GM20431 (cell line): ENCODE results near the gene PAK1.

Experiments
- in situ Hi-C: fragments of 300-500 bp; cut with MseI, MboI; formaldehyde crosslinking; loops from one replicate; pipeline ENCODE4 v1.15.0; 2020; ENCODE audit warnings: low sequenced_read_pairs; ENCODE audit not compliant: unreplicated experiment

Gene PAK1

DNA sequence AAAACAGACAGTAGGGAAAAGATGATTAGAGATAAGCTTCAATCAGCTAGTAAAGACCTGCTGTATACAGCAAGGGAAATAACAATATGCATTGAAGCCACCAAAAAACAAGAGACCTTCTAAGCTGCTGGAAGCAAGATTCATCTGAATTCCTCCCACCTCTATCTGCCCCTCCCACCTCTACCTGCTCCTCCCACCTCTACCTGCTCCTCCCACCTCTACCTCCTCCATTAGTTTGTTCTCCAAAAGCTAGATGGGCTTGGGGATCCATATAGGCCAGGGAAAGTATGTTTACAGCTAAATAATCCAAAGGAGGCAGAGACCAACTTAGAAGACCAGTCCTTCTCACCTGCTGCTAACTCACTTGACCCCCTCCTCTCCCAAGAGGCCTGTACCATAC lies 33.2 kb downstream of the PAK1 start:
- in situ Hi-C loops = no loop called here

DNA sequence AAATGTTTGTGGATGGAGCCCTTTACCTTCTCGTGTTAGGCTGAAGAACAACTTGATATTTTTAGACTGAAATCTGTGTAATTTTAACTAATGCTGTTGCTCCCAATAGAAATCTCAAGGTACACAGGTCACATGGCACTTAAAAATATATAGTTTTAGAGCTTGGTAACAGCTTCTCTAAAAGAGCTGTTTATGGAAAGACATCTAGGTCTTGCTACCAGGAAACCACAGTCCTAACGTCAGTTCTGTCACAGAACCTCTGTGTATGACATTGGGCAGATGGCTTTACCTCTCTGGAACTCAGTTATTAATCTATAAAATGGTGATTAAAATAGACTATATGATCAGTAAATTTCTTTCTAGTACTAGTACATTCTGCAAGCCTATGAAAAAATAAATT lies 35.4 kb downstream of the PAK1 start:
- in situ Hi-C loops = no loop called here

DNA sequence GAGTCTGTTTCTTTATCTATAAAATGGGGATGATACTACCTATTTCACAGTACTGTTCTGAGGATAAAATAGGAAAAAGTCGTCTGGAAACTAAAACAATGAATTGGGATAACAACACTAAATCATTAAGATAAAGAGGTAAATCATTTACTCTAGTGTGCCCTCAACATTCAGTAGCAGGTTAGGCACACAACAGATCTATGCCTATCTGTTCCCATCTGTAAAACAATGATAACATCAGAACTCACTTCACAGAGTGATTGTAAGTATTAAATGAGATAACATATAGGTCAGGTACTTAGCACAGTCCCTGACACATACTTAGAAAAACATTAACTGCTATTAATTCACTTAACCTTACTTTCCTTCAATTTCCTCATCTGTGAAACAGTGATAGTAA lies 36.9 kb downstream of the PAK1 start:
- in situ Hi-C loops = no loop called here

DNA sequence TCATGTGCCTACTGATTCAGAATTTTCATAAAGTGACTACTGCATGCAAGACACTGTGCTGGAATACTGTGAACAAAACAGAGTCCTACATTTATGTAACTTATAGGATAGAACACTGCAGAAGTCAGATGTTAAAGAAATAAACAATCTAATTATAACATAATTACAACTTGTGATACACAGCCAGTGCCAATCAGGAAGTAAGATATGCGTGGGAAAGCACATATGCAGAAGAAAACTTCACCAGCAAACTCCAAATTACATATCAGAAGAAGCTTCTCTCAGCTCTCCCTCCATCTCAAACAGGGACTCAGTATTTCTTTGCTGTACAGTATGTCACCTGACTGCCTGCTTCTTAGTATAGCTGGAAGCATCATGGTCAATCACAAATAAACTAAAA lies 37.4 kb downstream of the PAK1 start:
- in situ Hi-C loops = no loop called here

DNA sequence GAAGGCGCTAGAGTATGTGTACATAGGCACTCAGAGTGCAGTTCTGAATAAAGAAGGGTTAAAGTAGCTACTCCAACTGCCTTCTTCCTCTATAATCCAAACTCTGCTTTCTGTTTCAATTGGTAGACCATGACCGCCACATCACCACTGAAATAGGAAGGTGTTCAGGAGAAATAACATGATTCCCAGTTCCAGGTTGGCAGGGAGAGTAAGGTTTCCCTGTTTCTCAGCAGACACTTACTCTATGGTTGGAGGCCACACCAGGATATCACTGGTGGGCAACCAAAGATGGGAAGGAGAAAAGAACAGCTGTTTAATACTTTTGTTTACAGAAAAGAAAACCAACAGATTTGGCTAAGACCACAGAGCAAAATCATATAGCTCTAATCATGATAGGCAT lies 37.9 kb downstream of the PAK1 start:
- in situ Hi-C loops = no loop called here

DNA sequence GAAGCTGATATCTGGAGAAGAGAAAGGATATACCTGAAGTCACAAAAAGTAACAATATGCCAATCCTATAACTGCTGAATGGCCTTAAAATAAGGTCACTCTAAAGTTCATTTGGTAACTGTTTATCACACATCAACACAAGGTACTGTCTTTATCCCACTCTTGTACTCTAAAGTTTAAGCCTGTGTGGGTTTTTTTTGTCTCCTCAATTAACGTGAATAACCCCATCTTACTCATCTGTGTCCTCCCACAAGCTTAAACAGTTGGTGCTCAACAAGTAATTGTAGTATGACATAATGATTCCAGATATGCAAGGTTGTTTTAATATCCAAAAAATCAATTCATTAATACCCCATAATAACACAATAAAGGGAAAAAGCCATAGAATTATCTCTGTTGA lies 42.1 kb downstream of the PAK1 start:
- in situ Hi-C loops = no loop called here

DNA sequence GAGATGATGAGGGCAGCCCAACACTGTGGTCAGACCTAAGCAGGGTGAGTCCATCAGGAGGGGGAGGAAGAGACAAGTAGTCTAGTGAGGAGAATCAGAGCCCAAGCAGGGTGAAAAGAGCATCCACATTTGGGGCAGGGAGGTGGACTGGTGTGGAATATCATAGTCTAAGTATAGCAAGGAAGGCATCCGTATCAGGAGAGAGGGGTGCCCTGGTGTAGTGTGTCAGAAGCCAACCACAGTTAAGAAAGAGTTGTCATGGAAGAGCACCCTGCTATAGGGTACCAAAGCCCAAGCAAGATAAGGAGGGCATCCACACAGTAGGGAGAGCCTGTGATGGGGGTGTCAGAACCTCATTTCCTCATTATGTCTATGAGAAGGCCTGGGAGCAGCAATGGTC lies 45.3 kb downstream of the PAK1 start:
- in situ Hi-C loops = no loop called here

DNA sequence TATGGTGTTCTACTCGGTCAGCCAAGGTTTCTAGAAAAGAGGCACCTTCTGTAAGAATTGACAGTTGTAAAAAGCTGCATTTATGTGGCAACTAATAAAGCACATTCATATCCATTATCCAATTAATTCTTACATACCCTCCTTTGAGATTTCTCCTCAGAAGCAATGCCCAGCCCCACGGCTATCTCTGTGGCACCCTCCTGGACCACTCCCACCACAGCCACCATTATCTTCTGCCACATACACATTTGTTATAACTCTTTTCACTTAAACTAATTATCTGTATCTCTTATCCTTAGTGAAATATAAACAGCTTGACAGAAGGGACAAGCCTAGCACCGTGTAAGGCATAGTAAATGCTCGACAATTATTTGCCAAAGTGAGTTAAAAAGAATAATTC lies 48.5 kb downstream of the PAK1 start:
- in situ Hi-C loops = no loop called here

DNA sequence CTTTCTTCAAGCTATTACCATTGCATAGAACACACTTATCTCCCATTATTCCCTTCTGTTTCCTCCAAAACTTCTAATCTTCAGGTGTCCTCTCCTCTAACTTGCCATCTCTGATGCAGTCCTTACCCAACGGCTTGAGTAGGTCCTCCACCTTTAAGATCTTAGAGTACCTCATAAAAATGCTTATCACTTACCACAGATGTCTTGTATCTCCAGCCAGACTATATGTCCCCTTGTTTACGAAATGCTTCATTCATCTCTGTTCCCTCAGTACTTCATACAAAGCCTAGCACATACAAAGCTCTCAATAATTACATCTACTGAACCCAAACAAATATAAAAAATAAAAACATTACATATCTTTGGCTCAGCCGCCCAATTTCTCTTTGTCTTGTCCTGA lies 49.2 kb downstream of the PAK1 start:
- in situ Hi-C loops = no loop called here

DNA sequence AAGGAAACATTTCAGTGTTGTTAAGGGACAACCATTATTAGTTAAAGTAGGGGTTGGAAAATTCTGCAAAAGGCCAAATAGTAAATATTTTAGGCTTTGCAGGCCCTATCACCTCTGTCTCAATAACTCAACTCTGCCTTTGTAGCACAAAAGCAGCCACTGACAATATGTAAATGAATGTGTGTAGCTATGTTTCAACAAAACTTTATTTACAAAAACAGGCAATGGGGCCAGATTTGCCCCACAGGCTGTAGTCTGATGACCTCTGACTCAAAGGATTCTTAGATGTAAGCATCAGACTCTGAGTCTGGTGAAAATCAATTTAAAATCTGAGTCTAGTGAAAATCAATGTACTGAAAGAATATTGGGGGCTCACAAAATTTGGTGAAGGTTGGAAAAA lies 50.3 kb downstream of the PAK1 start:
- in situ Hi-C loops = no loop called here

DNA sequence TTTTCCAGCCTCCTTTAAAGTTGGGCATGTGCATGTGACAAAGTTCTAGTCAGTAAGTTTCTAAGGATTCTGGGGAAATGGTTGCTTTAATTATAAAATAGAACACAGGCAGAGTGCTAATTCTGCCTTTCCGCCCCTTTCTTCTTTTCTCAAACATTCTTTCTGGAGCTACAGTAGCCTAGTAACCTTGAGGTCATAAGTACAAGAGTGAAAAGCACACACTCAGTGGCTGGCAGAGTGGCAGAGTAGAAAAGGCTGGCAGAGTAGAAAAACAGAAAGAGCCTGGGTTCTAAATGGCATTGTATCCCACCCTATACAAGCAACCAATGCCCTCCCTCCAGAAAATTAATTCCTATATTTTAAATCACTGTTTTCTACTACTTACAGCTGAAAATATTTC lies 51.2 kb downstream of the PAK1 start:
- in situ Hi-C loops = no loop called here

DNA sequence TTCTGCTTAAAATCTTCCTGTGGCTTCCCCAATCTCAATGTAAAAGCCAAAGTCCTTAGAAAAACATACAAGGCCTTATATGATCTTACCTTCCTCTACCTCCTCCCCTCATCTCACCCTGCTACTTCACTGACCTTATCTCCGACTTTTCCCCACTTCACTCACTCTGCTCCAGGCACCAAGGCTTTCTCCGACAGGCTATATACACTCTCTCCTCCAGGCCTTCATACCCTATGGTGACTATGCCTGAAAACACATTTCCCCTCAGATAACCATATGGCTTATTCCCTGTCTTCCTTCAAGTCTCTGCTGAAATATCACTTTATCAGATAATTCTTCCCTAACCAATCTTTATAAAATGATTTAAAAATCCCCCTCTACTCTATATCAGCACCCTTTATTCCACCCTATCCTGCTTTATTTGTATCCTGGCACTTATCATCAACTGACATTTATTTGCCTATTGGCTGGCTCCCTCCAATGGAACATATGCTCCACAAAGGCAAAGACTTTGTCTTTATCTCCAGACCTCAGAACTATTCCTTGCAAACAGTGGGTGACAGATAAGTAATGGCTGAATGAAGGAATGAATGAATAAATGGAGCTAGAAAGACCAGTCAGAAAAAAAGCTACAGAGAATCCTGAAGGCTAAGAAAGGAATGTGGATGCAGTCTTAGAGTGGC lies 52.7 kb downstream of the PAK1 start:
- in situ Hi-C loops = no loop called here

DNA sequence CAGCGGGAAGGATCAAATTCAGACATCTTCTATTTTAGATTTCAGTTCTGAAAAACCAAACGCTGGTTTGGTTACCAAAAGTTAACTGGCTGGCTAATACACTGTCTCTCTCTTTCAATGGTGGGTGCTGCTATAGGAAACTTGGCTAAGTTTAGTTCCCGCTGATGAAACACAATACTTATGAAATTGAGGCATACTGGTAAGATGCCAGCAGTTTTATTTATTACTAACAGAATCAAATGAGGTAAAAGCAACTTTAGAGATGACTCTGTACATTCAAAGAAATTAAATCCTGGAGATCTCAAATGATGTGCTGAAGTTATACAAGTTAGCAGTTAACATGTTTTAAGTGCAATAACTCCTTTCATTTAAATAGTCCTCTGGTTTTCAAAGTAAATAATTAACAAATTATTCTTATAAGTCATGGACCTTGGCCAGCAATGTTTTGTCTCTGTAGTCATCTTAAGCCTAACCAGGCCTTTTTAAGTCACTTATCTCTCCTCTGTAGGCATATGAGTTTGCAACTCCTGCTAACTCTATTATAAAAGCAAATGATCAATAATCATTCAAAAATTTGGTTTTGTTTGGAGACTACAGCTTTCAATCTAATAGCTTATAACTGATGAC lies 54.8 kb downstream of the PAK1 start:
- in situ Hi-C loops = no loop called here

DNA sequence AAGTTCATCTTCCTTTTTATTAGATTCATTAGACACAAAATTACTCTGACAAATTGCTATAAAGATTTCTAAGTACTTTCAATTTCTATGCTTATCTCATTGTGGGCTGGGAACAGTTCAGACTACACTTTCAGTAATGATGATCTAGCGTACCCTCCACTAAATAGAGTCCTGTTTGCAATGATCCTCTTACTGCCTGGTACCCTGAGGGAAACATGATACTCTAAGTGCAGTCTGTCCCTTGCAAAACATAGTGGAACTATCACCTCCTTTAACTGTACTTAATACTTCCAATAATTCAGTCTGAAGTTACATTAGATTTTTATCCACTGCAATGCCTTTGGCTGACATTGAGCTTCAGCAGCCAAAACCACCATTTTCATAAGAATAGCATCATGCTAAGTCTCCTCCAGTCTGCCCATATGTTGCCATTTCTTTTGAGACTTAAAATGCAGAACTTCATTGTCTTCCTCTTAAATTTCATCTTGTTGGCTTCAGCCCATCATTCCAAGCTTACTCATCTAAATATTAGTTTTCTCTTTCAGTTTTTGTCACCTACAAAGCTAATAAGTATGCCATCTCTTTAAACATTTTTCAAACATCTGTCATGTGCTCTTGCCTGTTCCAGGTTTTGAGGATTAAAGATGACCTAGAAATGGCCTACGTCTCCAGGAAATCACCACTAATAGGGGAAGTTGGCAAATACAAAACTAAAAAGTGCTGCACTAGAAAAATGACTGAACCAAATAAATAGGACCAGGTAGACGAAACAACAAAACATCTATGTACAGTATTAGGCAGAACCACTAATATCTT lies 55.5 kb downstream of the PAK1 start:
- in situ Hi-C loops = no loop called here

DNA sequence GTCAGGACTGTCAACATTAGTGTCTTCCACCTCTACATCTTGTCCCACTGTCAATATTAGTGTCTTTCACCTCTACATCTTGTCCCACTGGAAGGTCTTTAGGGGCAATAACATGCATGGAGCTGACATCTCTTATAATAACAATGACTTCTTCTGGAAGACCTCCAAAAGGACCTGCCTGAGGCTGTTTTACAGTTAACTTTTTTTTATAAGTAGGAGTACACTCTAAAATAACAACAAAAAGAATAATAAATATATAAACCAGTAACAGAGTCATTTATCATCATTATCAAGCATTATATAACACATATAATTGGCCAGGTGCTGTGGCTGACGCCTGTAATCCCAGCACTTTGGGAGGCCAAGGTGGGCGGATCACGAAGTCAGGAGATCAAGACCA lies 57.5 kb downstream of the PAK1 start:
- in situ Hi-C loops = no loop called here

DNA sequence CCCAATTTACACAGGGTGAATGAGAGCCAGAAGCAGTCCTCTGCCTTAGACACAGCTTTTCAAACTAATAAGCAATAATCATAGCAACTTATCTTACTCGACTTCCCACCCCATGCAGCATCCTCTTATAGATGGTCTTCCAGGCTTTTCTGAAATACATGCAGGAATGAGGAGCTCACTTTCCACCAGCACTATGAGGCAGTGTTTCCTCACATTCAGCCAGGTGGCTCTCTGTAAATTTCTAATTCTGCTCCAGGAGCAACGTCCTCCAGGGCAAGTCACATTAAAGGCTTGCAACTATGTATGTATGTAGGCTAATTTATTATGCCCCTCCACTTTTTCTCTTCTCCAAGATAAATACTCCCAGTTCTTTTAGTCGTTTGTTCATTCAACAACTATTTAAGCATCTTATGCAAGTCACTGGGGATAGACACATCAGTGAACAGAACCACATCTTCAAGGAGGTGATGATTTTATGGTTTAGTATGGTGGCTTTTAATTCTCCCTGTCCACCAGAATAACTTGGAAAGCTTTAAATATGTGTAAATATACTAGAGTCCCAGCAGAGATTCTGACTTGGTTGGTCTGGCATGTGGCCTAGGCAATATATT lies 59.9 kb downstream of the PAK1 start:
- in situ Hi-C loops = no loop called here

DNA sequence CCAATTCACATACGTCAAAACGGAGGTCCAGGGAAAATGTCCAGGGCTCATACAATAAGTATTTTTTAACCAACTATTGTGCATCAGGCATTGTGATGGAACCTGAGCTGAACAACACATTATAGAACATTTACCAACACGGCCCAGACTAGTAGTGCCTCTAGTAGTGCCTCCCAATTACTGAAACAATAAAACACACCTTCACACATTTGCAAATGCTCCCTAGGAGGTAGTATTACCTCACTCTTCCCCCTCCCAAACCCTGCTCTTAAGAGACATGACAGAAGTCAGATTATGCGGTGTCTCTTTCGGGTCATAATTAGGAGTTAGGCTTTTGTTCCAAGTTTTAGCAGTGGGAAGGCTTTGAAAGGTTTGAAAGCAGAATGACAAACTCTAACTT lies 61.1 kb downstream of the PAK1 start:
- in situ Hi-C loops = no loop called here

DNA sequence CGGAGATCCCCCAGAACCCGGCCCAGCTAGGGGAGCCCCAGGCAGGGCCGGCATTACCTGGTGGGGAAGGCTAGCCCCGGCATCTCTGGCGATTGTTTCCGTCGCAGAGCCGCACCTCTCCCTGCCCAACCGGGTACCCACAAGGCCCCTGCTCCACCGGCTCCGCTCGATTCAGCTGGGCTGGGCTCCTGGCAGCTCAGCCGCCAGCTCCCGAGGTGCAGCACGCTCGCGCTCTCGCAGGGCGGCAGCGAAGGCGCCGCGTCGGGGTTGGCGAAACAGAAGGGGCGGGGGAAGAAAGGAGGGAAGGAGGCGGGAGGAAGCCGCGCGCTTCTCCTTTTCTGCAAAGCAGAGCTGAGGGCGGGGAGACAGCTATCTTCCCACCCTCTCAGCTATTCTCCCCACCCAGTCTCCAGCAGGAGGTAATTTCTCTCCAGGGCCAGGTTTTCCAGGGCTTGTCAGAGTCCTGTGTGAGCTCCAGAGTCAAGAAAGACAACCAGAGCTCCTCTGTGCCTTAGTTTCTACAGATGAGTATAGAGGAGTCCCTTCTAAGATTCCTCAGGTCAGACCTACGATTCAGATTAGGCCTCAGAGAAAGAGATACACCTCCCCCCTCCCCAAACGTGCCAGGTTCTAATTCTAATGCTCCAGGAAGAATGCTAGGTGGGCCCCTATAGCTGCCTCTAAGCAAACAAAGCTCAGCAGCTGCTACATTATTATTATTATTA lies 62.0 kb downstream of the PAK1 start:
- in situ Hi-C loops = no loop called here

DNA sequence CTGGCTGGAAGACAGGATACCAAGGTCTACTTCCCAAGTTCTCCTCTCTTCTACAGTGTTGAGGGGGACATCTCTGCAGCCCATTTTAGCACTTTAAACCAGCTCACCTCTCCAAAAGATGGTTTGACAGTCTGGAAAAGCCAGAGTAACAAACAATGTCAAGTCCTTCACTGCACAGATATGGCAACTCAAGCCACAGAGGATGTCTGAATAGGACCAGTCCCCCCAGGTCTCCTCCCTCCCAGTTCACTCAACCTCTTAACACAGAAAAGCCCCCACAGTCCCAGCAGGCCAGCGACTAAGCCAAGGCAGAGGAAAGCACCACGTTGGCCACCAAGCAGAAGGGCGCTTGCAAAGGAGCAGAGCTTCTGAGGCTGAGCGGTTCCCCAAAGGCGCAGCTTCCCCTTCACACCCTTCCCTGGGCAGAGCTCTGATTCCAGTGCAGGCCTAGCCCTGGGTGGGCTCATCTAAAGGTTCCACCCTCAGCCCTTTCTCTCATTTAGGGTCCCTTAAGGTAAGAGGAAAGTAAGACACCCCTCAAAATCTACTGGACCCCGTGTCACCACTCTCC lies 62.7 kb downstream of the PAK1 start:
- in situ Hi-C loops = no loop called here
